ENCODE data around the gene PCLO.

Gene PCLO

GRCh38 chr7:82950436-82950835 lies 212.2 kb downstream of the PCLO start:
- no peak for DNase-seq
- H3K9ac ChIP-seq (ENCODE audit: low read length) = no peak overlapping the region

GRCh38 chr7:82945480-82945879 lies 217.2 kb downstream of the PCLO start:
- WGBS = 78% methylated on average over 3 of the region's 3 CpGs
- no peak overlapping the region for H3K4ac ChIP-seq (ENCODE audit: low read depth in 1 of 2, low read length in 2 of 2)
- H3K23ac ChIP-seq (ENCODE audit: low read length in 2 of 2) = no peak overlapping the region
- no peak overlapping the region for H4K8ac ChIP-seq (ENCODE audit: low read length)
- no peak overlapping the region for H2AFZ ChIP-seq (ENCODE audit: low read depth, low read length)
- H3K14ac ChIP-seq (ENCODE audit: low read length in 2 of 2) = no peak overlapping the region
- peaks cover 1% of the 10 kb centered on the region for H3K4me1 ChIP-seq (ENCODE audit: control insufficient read depth, insufficient read depth, low read depth, low read length)
- H4K91ac ChIP-seq (ENCODE audit: low read length) = no peak overlapping the region
- no peak overlapping the region for H3K4me3 ChIP-seq (ENCODE audit: insufficient read depth in 1 of 2, low read depth in 1 of 2, low read length in 2 of 2)
- H2BK15ac ChIP-seq (ENCODE audit: low read depth, poor library complexity, severe bottlenecking) = no peak overlapping the region
- no peaks in the 10 kb centered on the region for H3K79me1 ChIP-seq (replicated peaks; ENCODE audit: low read length, poor library complexity, severe bottlenecking)
- DNase-seq = no peak
- no peak overlapping the region for H3K9ac ChIP-seq (ENCODE audit: low read length)
- H3K27ac ChIP-seq (ENCODE audit: low read length, poor library complexity, severe bottlenecking) = no peak overlapping the region
- peaks cover 0 to 7% of the 10 kb centered on the region in 2 experiments for H3K27me3 ChIP-seq (ENCODE audit: control insufficient read depth in 1 of 2, insufficient read depth in 1 of 2, low read length in 2 of 2)
- no peak overlapping the region for H2BK5ac ChIP-seq (ENCODE audit: low read depth, low read length, poor library complexity, severe bottlenecking)
- no peak overlapping the region for H2BK120ac ChIP-seq (ENCODE audit: low read depth, low read length)
- no peak overlapping the region for H2AK5ac ChIP-seq (ENCODE audit: low read length, severe bottlenecking)
- H3K18ac ChIP-seq (ENCODE audit: low read depth in 1 of 2, low read length in 2 of 2) = no peak overlapping the region
- no peak overlapping the region for H3K4me2 ChIP-seq (ENCODE audit: low read length, poor library complexity, severe bottlenecking)
- no peak overlapping the region for H2BK12ac ChIP-seq (ENCODE audit: low read length in 2 of 2)
- no peaks in the 10 kb centered on the region for H3K36me3 ChIP-seq (ENCODE audit: control insufficient read depth in 1 of 2, insufficient read depth in 2 of 2, low read depth in 1 of 2, low read length in 2 of 2)
- no peaks in the 10 kb centered on the region for H3K9me3 ChIP-seq (ENCODE audit: control insufficient read depth, low read length)

More at GRCh38 chr7:82950436-82950835, 212.2 kb downstream of the PCLO start:
- Histone ChIP-seq H3K14ac (ENCODE audit: low read length in 2 of 2) (no peak overlapping the region), H3K27me3 (ENCODE audit: control insufficient read depth in 1 of 2, insufficient read depth in 1 of 2, low read length in 2 of 2) (peaks cover 0 to 12% of the 10 kb centered on the region in 2 experiments), H3K4ac (ENCODE audit: low read depth in 1 of 2, low read length in 2 of 2) (no peak overlapping the region), H4K91ac (ENCODE audit: low read length) (no peak overlapping the region), H2BK12ac (ENCODE audit: low read length in 2 of 2) (no peak overlapping the region), H2AFZ (ENCODE audit: low read depth, low read length) (no peak overlapping the region), H2BK120ac (ENCODE audit: low read depth, low read length) (no peak overlapping the region), H3K36me3 (ENCODE audit: control insufficient read depth in 1 of 2, insufficient read depth in 2 of 2, low read depth in 1 of 2, low read length in 2 of 2) (no peaks in the 10 kb centered on the region), H2BK5ac (ENCODE audit: low read depth, low read length, poor library complexity, severe bottlenecking) (no peak overlapping the region), H4K8ac (ENCODE audit: low read length) (no peak overlapping the region), H3K79me1 (replicated peaks; ENCODE audit: low read length, poor library complexity, severe bottlenecking) (no peaks in the 10 kb centered on the region), H3K23ac (ENCODE audit: low read length in 2 of 2) (no peak overlapping the region), H3K4me3 (ENCODE audit: insufficient read depth in 1 of 2, low read depth in 1 of 2, low read length in 2 of 2) (no peak overlapping the region), H2AK5ac (ENCODE audit: low read length, severe bottlenecking) (no peak overlapping the region), H3K27ac (ENCODE audit: low read length, poor library complexity, severe bottlenecking) (no peak overlapping the region), H3K18ac (ENCODE audit: low read depth in 1 of 2, low read length in 2 of 2) (no peak overlapping the region), H3K4me2 (ENCODE audit: low read length, poor library complexity, severe bottlenecking) (no peak overlapping the region), H2BK15ac (ENCODE audit: low read depth, poor library complexity, severe bottlenecking) (no peak overlapping the region), H3K9me3 (ENCODE audit: control insufficient read depth, low read length) (no peaks in the 10 kb centered on the region), H3K4me1 (ENCODE audit: control insufficient read depth, insufficient read depth, low read depth, low read length) (peaks cover 1% of the 10 kb centered on the region)
- 91% methylated on average over 4 of the region's 4 CpGs for WGBS

GRCh38 chr7:82945056-82945455 lies 217.6 kb downstream of the PCLO start:
- Histone ChIP-seq H2BK120ac (ENCODE audit: low read depth, low read length) (no peak overlapping the region), H3K4me3 (ENCODE audit: insufficient read depth in 1 of 2, low read depth in 1 of 2, low read length in 2 of 2) (no peak overlapping the region), H3K4me1 (ENCODE audit: control insufficient read depth, insufficient read depth, low read depth, low read length) (peaks cover 1% of the 10 kb centered on the region), H4K8ac (ENCODE audit: low read length) (no peak overlapping the region), H3K9me3 (ENCODE audit: control insufficient read depth, low read length) (no peaks in the 10 kb centered on the region), H3K27me3 (ENCODE audit: control insufficient read depth in 1 of 2, insufficient read depth in 1 of 2, low read length in 2 of 2) (peaks cover 0 to 4% of the 10 kb centered on the region in 2 experiments), H3K23ac (ENCODE audit: low read length in 2 of 2) (no peak overlapping the region), H2BK15ac (ENCODE audit: low read depth, poor library complexity, severe bottlenecking) (no peak overlapping the region), H3K9ac (ENCODE audit: low read length) (no peak overlapping the region), H3K79me1 (replicated peaks; ENCODE audit: low read length, poor library complexity, severe bottlenecking) (no peaks in the 10 kb centered on the region), H3K18ac (ENCODE audit: low read depth in 1 of 2, low read length in 2 of 2) (no peak overlapping the region), H2AK5ac (ENCODE audit: low read length, severe bottlenecking) (no peak overlapping the region), H3K14ac (ENCODE audit: low read length in 2 of 2) (no peak overlapping the region), H2AFZ (ENCODE audit: low read depth, low read length) (no peak overlapping the region), H2BK12ac (ENCODE audit: low read length in 2 of 2) (no peak overlapping the region), H2BK5ac (ENCODE audit: low read depth, low read length, poor library complexity, severe bottlenecking) (no peak overlapping the region), H3K36me3 (ENCODE audit: control insufficient read depth in 1 of 2, insufficient read depth in 2 of 2, low read depth in 1 of 2, low read length in 2 of 2) (no peaks in the 10 kb centered on the region), H3K4ac (ENCODE audit: low read depth in 1 of 2, low read length in 2 of 2) (no peak overlapping the region), H3K4me2 (ENCODE audit: low read length, poor library complexity, severe bottlenecking) (no peak overlapping the region), H3K27ac (ENCODE audit: low read length, poor library complexity, severe bottlenecking) (no peak overlapping the region), H4K91ac (ENCODE audit: low read length) (no peak overlapping the region)
- no peak for DNase-seq
- no CpG with 5 or more reads among the region's 4 CpGs for WGBS

DNA sequence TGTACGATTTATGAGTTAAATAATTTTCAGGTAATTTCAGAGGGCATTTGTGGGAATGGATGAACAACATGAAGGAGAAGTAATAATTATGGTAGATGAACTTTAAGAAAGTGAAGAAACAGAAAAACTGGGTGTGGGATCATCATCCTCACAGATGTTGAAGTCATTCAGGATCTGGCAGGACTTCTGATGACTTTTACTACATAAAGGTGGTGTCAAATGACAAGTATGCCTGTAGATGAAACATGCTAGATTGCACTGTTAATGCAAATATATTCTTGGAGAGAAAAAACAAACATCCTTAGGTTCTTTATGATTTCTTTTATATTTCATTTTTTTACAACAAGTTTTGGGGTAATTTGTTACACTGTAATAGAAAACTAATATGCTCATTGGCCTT lies 230.2 kb downstream of the PCLO start:
- no peak overlapping the region for H2BK15ac ChIP-seq (ENCODE audit: low read depth, poor library complexity, severe bottlenecking)
- H3K9me3 ChIP-seq (ENCODE audit: control insufficient read depth, low read length) = no peaks in the 10 kb centered on the region
- no peak overlapping the region for H3K4me2 ChIP-seq (ENCODE audit: low read length, poor library complexity, severe bottlenecking)
- H2AK5ac ChIP-seq (ENCODE audit: low read length, severe bottlenecking) = no peak overlapping the region
- H3K9ac ChIP-seq (ENCODE audit: low read length) = no peak overlapping the region
- no peaks in the 10 kb centered on the region for H3K27me3 ChIP-seq (ENCODE audit: control insufficient read depth in 1 of 2, insufficient read depth in 1 of 2, low read length in 2 of 2)
- H3K4ac ChIP-seq (ENCODE audit: low read depth in 1 of 2, low read length in 2 of 2) = no peak overlapping the region
- H2BK5ac ChIP-seq (ENCODE audit: low read depth, low read length, poor library complexity, severe bottlenecking) = no peak overlapping the region
- H3K14ac ChIP-seq (ENCODE audit: low read length in 2 of 2) = no peak overlapping the region
- no peak overlapping the region for H4K8ac ChIP-seq (ENCODE audit: low read length)
- no peak overlapping the region for H2AFZ ChIP-seq (ENCODE audit: low read depth, low read length)
- WGBS = 87% methylated on average over 1 of the region's 1 CpG
- no peak overlapping the region for H2BK12ac ChIP-seq (ENCODE audit: low read length in 2 of 2)
- H3K4me3 ChIP-seq (ENCODE audit: insufficient read depth in 1 of 2, low read depth in 1 of 2, low read length in 2 of 2) = no peak overlapping the region
- no peaks in the 10 kb centered on the region for H3K79me1 ChIP-seq (replicated peaks; ENCODE audit: low read length, poor library complexity, severe bottlenecking)
- no peak overlapping the region for H4K91ac ChIP-seq (ENCODE audit: low read length)
- H3K4me1 ChIP-seq (ENCODE audit: control insufficient read depth, insufficient read depth, low read depth, low read length) = no peaks in the 10 kb centered on the region
- no peaks in the 10 kb centered on the region for H3K36me3 ChIP-seq (ENCODE audit: control insufficient read depth in 1 of 2, insufficient read depth in 2 of 2, low read depth in 1 of 2, low read length in 2 of 2)
- no peak for DNase-seq
- H3K18ac ChIP-seq (ENCODE audit: low read depth in 1 of 2, low read length in 2 of 2) = no peak overlapping the region
- H3K27ac ChIP-seq (ENCODE audit: low read length, poor library complexity, severe bottlenecking) = no peak overlapping the region
- no peak overlapping the region for H2BK120ac ChIP-seq (ENCODE audit: low read depth, low read length)
- H3K23ac ChIP-seq (ENCODE audit: low read length in 2 of 2) = no peak overlapping the region
